ENCODE results near the gene P4HA3.

GRCh38 chr11:74299015-74299414 is 12.4 kb downstream of the P4HA3 start:
- no peak for TF ChIP-seq POLR2AphosphoS5 (IDR thresholded peaks at IDR 0.05; ENCODE audit: low read depth, low read length)
- TF ChIP-seq POLR2A (IDR thresholded peaks at IDR 0.05; ENCODE audit: low read depth, low read length): no peak
- no peak for TF ChIP-seq TAF1 (IDR thresholded peaks at IDR 0.05; ENCODE audit: low read depth, low read length)
